Stimulated activated CD4-positive, alpha-beta T cell treated with anti-CD3 and anti-CD28 coated beads, Interleukin-15, amount 100 ng/mL, for 48 hours (primary cell): ENCODE results near the gene MIB1.
"Not testable (repeated sequence)": the region's sequence is repeated elsewhere in the genome, so short reads cannot be mapped to it uniquely, and the experiment has no call there.

ENCODE experiments used
- DNase-seq, 2 donors: peaks; one replicate each; pipeline ENCODE4 v3.0.0-alpha.2; 2020; ENCODE audit warnings: low read depth in 2 of 2

Gene MIB1

DNA sequence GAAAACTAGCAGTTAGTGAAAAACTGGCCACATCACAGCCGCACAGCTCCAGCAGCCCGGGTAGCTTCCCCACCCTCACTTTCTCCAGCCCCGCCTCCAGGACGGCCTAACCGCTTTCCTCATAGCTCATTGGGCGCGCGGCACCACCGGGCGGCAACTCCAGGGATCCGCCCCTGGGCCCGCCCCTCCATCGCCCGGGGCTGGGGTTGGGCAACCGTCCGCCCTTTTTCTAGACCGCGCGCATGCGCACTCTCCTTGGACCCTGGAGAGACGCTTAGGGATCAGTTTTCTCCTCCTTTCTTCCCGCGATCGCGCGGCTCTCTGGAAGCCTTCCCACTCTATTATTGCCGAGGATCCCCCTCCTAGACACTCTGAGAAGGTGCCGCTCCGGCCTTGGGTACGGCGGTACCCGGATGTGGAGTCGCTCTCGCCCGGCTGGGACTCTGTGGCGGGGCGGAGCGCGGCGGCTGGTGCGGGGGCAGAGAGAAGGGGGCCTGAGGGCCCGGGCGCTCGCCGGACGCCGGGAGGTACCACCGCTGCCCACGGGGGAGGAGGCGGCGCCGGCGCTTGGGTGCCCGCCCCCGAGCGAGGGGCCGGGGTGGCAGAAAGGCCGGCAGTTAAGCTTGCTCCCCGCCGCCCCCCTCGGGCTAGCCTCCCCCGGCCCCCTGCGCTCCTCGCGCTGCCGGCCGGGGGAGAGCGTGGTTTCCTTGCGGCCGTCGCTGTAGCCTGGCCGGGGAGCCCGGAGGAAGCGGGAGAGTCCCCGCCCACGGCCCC lies at the start of gene MIB1:
TSS of gene MIB1 (plus strand) at position 255 of the 774 bp plus-strand sequence. CDS start 792 bp downstream, outside the sequence.
- peak; percentile 95 to 97 for DNase-seq

DNA sequence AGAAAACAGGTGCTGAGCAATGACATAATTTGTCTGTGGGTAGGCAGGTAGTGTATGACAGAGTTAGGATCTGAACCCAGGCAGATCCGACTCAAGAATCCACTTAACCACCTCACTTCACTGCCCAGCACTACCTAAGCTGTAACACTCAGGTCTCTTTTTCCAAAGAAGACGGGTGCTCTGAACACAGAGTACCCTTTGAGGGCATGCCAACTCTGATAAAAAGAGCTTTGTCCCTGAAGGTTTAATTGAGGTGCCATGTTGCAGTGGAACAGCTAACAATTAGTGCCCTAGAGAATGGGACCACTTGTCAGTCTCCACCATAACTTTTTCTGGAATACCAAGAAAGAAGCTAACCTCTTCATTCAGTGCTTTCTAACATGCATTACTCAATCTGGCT lies 47.3 kb upstream of the MIB1 start:
- no peak for DNase-seq

DNA sequence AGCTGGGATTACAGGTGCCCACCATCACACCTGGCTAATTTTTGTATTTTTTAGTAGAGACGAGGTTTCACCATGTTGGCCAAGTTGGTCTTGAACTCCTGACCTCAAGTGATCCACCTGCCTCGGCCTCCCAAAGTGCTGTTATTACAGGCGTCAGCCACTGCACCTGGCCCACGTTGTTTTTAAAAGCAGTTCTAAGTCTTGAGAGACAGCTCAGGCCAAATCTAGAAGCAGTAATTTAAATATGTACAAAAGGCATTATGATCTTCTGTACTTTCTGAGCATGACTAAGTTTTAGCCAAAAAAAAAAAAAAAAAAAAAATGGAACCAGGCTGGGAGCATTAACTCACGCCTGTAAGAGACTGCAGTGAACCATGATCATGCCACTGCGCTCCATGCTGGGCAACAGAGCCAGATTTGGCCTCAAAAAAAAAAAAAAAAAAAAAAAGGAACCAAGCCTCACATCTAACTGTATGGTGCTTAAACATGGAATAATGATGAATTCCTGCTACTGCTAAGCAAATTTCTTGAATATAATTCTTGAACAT lies 40.0 kb upstream of the MIB1 start:
- no peak for DNase-seq

DNA sequence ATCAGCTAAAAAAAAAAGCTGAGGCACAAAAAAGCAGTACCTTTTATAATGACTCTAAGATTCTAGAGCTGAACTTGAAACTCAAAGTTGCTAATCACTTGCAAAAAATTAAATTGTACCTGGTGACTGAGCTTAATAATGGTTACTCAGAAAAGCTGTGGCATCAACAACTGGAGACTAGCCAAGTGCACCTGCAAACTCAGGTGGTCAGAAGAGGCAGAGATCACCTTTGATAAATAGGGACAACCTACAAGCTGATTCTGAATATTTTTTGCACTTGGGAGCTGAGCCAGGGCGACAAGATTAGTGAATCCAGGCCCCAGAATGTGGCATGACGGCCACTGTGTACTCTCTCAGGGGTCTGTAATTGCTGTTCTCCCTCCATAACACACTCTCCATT lies 39.0 kb upstream of the MIB1 start:
- no peak for DNase-seq

DNA sequence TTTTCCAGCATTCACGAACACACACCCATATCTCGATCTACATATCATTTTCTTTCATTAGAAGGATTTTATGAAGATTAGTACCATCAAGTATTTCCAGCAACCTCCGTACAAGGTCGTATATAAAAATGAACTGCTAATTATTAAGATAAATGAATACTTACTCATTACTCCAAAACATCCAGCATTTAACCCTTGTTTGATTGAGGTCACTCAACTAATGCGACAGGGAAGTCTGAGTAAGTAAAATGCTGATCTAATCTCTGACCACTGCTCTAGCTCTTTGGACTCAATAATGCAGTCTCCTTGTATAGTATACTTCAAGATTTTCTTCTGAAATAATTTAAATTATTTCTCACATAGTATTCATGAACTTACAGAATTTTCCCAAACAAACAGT lies 38.0 kb upstream of the MIB1 start:
- no peak for DNase-seq

DNA sequence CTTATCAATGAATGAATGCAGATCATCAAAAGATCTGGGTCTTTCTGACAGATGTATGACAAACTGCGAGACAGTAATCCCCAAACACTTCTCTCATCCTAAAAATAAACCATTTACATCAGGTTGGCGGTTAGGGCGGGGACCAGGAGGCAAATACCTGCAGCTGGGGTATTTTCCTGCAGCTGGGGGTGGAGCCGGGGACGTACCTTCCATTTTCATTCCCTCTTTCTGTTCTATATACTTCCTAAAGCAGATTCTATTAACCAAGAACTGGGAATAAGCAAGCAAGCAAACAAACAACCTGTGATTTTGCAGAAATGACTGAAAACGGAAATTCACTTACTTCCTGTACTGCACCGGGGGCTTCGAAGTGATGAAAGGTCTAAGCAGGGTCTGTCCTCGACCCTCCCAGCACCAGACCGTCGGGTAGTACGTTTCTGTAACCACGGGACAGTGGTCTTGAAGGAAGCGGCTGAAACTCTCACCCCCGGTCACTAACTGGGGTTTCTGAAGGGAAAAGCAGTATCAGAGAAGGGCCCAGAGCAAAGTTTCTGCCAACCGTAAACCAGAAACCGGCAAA lies 37.3 kb upstream of the MIB1 start:
- no peak for DNase-seq

DNA sequence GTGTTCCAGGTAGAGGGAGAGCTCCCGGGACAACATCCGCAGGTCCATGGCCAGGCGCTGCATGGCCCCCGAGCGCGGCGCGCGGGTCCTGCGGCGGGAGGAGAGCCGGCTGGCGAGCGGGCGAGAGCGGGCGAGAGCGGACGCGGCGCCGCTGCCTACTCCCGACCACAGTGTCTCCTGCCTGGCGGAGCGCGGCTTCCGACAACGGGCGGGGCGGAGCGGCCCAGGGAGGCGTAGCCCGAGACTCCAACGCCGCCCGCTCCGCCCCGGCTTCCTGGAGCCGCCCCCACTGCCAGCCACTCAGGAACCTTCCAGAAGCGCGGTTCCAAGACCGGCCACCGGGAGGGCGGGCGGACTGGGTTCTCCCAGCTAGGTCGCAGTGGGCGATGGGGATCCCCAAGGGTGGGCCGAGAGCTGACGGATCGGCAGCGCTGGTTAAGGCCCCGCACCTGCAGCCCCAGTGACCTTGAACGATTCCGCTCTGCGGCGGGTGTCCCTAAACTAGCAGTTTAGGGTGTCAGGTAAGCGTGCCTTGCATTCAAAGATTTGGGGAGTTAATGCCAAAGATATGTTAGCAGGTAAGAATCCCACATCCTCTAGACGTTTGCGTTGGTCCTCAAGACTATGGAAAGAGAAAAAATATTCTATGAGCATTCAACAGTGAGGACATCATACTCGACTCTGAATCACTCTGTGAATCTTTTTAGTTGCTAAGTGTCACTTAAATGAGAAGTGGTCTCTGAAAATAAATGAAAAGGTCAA lies 35.8 kb upstream of the MIB1 start, which contains the start of gene ABHD3:
TSS of gene ABHD3 (minus strand) at position 172 of the 762 bp plus-strand sequence. CDS start at position 63, 109 bp downstream.
- DNase-seq = peak; percentile 79 to 88

DNA sequence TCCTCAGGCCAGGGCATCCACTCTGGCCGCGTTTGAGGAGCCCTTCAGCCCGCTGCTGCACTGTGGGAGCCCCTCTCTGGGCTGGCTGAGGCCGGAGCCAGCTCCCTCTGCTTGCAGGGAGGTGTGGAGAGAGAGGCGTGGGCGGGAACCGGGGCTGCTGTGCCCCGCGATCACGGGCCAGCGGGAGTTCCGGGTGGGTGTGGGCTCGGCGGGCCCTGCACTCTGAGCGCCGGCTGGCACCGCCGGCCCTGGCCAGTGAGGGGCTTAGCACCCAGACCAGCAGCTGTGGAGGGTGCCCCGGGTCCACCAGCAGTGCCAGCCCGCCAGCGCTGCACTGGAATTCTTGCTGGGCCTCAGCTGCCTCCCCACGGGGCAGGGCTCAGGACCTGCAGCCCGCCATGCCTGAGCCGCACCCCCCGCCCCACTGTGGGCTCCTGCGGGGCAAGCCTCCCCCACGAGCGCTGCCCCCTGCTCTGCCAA lies 34.2 kb upstream of the MIB1 start:
- no peak for DNase-seq

DNA sequence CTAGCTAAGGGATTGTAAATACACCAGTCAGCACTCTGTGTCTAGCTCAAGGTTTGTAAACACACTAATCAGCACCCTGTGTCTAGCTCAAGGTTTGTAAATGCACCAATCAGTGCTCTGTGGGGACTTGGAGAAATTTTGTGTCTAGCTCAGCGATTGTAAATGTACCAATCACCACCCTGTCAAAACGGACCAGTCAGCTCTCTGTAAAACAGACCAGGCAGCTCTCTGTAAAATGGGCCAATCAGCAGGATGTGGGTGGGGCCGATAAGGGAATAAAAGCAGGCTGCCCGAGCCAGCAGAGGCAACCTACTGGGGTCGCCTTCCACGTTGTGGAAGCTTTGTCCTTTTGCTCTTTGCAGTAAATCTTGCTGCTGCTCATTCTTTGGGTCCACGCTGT lies 33.5 kb upstream of the MIB1 start:
- not testable (repeated sequence) for DNase-seq

DNA sequence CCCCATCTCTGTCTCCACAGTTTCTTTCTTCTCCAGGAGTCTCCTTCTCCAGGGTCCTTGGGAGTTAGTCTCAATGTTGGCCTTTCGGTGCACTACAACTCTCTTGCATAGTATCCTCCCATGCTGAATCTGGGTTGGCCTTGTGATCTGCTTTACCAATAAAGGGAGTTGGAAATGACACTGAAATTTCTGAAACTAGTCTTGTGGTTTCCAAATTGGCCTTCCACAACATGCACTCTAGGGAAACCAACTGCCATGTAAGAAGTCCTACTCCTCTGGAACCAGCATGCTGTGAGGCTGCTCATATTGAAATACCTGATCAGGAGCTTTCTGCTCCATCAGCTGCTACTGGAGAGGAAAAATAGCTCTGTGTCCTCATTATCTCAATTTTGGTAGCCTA lies 26.1 kb upstream of the MIB1 start:
- no peak for DNase-seq

DNA sequence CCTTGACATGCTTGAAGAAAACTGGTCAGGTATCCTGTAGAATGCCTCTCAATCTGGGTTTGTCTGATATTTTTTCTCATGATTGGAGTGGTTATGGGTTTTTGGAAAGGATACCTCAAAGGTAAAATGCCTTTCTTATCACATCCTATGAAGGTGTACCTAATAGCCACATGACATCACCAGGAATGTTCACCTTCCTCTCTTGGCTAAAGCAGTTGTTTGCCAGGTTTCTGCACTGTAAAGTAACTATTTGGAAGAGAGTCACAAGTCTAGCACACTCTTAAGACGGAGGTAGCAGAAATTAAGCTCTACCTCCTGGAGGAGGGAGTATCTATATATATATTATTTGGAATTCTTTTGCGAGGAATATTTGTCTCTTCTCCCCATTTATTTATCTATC lies 17.9 kb upstream of the MIB1 start:
- DNase-seq = no peak

DNA sequence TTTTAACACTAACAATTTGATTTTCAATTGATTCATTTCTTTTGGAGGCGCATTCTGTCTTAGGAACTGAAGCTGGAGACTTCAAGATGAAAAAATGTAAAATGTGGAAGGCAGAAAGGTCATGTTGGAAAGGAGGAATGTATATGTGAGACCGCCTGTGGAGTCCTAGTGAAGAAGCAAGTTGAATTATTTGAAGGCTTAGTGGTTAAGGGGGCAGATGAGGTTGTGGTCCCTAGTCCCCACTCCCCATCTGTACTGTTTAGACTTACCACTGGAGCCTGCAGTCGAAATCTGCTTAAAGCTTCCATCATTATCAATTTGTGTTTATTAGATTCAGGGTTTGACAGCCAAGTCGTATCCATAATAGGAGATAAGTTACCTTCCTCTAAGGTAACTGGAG lies 15.4 kb upstream of the MIB1 start:
- no peak for DNase-seq

DNA sequence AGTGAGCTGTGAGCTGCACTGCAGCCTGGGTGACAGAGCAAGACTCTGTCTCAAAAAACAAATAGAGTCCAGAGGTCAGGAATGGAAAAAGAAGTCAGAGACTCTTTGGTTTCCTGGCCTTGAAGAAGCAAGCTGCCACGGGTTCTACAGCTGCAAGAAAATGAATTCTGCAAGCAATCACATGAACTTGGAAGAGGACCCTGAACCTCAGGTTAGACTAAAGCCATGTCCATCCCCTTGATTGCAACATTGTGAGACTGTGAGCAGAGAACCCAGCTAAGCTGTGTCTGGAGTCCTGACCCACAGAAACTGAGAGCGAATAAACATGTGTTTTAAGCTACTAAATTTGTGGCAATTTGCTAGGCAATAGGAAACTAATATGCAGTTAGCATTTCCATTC lies 12.9 kb upstream of the MIB1 start:
- DNase-seq = no peak

DNA sequence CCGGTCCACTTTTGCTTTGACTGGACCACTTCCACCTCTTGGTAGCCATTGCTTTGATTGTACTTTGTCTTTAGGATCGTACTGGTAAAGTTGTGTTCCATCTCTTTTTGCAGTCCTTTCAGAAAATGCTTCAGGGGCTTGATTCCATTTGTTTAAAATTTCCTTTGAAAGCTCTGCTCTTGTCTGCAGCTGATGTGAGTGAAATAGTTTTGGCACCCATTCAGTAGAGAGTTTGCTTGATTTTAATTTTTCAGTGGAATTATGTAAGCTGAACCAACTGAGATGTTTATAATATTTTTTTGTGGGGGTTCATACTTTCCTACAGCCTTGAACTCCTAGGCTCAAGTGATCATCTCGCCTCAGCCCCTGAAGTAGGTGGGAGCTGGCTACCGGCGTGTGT lies 7.6 kb upstream of the MIB1 start:
- no peak for DNase-seq

DNA sequence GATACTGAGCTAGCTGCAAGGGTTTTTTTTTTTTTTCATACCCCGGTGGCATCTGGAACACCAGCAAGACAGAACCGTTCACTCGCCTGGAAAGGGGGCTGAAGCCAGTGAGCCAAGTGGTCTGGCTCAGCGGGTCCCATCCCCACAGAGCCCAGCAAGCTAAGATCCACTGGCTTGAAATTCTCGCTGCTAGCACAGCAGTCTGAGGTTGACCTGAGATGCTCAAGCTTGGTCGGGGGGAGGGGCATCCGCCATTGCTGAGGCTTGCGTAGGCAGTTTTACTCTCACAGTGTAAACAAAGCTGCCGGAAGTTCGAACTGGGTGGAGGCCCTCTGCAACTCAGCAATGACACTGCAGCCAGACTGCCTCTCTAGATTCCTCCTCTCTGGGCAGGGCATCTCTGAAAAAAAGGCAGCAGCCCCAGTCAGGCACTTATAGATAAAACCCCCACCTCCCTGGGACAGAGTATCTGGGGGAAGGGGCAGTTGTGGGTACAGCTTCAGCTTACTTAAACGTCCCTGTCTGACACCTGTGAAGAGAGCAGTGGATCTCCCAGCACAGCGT lies 5.1 kb upstream of the MIB1 start:
- no peak for DNase-seq

DNA sequence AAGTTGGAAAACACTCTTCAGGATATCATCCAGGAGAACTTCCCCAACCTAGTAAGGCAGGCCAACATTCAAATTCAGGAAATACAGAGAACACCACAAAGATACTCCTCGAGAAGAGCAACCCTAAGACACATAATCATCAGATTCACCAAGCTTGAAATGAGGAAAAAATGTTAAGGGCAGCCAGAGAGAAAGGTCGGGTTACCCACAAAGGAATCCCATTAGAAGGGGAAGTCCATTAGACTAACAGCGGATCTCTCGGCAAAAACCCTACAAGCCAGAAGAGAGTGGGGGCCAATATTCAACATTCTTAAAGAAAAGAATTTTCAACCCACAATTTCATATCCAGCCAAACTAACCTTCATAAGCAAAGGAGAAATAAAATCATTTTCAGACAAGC lies 3.7 kb upstream of the MIB1 start:
- not testable (repeated sequence) for DNase-seq

DNA sequence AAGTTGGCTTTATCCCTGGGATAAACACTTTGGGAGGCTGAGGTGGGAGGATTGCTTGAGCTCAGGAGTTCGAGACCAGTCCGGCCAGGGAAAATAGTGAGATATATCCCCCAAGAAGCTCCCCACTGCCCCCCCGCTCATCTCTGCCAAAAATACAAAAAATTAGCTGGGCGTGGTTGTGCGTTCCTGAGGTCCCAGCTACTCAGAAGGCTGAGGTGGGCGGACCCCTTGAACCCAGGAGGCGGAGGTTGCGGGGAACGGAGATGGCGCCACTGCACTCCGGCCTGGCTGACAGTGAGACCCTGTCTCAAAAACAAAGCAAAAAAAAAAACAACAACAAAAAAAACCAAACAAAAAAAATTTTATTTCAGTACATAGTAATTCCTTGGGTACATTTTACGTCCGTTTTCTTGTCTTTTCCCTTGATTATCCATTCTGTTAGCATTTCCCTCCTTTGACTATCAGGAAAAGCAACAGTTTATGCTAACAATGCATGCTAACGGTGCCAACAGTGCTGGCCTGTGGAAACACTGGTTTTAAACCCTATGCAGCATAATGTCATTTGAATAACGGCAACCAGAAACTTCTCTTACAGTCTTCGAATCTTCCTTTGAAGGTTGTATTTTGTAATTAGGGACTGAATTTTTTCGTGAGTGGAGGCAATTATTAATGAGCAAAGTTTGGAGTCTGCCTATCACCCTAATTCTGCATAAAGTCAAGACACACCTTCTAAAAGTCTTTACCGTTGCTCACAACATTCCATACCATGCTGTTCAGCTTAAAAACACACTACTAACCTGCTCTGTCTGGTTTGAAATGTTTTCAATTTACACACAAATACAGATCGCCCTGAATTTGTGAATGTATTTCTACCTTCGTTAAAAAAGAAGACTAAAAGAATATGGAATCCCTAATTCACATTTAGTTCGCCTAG lies 721 bp upstream of the MIB1 start:
- no peak for DNase-seq

DNA sequence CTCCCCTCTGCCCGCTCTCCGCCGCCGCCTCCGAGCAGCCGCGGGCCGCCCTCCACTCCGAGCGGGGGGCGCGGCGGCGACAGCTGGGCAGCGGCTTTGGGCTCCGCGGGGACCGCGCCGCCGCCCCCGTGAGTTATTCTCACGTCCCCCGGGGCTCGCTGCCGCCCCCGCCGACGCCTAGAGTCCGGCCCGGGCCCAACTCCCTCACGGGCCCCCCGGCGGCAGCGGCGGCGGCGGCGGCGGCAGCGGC lies 645 bp downstream of the MIB1 start:
- DNase-seq = no peak

DNA sequence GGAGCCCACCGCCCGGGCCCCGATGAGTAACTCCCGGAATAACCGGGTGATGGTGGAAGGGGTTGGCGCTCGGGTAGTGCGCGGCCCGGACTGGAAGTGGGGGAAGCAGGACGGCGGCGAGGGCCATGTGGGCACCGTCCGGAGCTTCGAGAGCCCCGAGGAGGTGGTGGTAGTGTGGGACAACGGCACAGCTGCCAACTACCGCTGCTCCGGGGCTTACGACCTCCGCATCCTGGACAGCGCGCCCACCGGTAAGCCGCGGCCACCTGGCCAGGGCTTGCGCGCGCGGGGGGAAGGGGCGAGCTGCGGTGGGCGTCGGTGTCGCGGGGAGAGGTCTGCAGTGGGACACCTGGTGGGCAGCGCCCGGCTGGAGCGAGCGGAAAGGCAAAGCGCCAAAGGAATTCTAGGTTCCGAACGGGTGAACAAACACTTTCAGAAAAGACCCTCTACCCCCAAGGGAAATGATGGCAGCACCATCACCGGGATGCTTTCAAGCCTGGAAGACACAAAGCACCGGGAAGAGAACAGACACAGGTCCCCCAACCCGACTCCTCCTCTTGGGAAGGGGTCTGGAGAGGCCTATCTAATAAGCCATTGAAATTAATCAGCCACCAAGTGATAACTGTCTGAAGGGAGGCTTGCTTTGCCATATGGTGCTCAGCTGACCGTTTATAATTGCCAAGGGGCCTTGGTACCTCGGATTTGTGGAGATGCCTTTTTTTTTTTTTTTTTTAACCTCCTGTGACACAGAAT lies 1.1 kb downstream of the MIB1 start:
- DNase-seq = no peak

DNA sequence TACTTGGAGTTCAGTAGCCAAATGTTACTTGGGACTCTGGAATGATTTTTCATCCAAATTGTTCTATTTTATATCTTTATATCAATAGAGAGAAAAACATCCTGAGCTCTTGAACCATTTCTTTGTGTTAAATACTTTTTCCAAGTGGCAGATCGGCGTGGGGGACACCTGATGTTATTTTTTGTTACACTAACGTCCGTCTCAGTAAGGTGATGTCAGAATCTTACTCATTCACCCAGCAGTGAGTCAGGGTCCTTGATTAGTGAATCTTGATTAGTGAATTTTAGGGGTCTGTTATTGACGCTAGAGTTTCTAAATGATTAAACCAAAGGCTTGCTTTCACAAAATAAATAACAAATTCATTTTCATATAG lies 1.7 kb downstream of the MIB1 start:
- DNase-seq = no peak
